AG04450 (cell line): Measurements from ENCODE around the gene CST6. TPM values are rescaled to one million over a fixed set of nuclear protein-coding genes. Genes with fewer than 3 reads are reported as not detected.

ENCODE experiments used
- CTCF ChIA-PET: fragments of 300-600, 350-600 bp; formaldehyde crosslinking; extraction: SDS; loops from one replicate; lab custom pipeline; 2022; ENCODE audit warnings: antibody characterized with exemption, inconsistent platforms; lab: Charles Lee
- POLR2A ChIA-PET: fragments of 350-600 bp; formaldehyde crosslinking; extraction: SDS; loops from one replicate; lab custom pipeline; 2021; ENCODE audit warnings: antibody characterized with exemption, inconsistent platforms; lab: Yijun Ruan, JAX
- DNase-seq: peaks from one replicate; pipeline ENCODE4 v3.0.0-alpha.2; 2011; ENCODE audit warnings: low read depth, low spot score
- H3K27ac ChIP-seq: one replicate; pipeline ENCODE4 v1.5.1; 2012; ENCODE audit warnings: low read depth, low read length, control low read depth
- H3K27me3 ChIP-seq: one replicate; pipeline ENCODE4 v1.6.0; 2012; ENCODE audit warnings: low read length; ENCODE audit not compliant: control insufficient read depth, insufficient read depth
- H3K4me3 ChIP-seq: 2 replicates; pipeline ENCODE4 v1.5.1; 2011; ENCODE audit warnings: mild to moderate bottlenecking, low read depth, low read length, control low read depth
- H3K9me3 ChIP-seq: 2 replicates; pipeline ENCODE4 v1.5.1; 2012; ENCODE audit warnings: low read length; ENCODE audit not compliant: control insufficient read depth, insufficient read depth
- CTCF ChIP-seq: IDR thresholded peaks from 2 replicates; pipeline ENCODE4 v1.5.1; 2011; ENCODE audit warnings: low read depth, low read length, control low read depth, inconsistent platforms
- polyA plus RNA-seq: library from polyadenylated mRNA; depleted of rRNA; stranded (reverse); fragments of >200 nt; gene quantifications from 2 replicates; pipeline ENCODE4 v1.2.3, GENCODE V29; 2011

The CST6 gene
- polyA plus RNA-seq, 1 experiment: 0.69 TPM

- ChIA-PET POLR2A (interaction anchor here (0.6 kb wide), 1 partner anchor 246 kb away, joined by 4 read pairs; no protein-coding TSS in a partner anchor), CTCF (interaction anchor here (0.9 kb wide), 1 partner anchor 17 kb away, joined by 3 read pairs; no protein-coding TSS in a partner anchor)
- TF ChIP-seq CTCF: no peak
These were observed 5.5 kb upstream of the CST6 start for GRCh38 chr11:66006134-66006890.

GRCh38 chr11:66006891-66007176 is 5.0 kb upstream of the CST6 start:
- Histone ChIP-seq H3K9me3 (no peaks in the 10 kb centered on the region; the same call in 1 of the 2 replicates), H3K4me3 (no peak overlapping the region), H3K27me3 (no peaks in the 10 kb centered on the region), H3K27ac (no peak overlapping the region)
- DNase-seq: no peak
- ChIA-PET POLR2A (interaction anchor here (0.6 kb wide), 1 partner anchor 246 kb away, joined by 4 read pairs; no protein-coding TSS in a partner anchor), CTCF (interaction anchor here (0.9 to 1.3 kb wide), 2 partner anchors 16 to 31 kb away, joined by 3 to 7 read pairs; no protein-coding TSS in a partner anchor)
- TF ChIP-seq CTCF: no peak

More at GRCh38 chr11:66006134-66006890, 5.5 kb upstream of the CST6 start:
- no peak overlapping the region for H3K4me3 ChIP-seq
- no peaks in the 10 kb centered on the region for H3K27me3 ChIP-seq
- DNase-seq: no peak
- no peak overlapping the region for H3K27ac ChIP-seq
- no peaks in the 10 kb centered on the region; the same call in 1 of the 2 replicates for H3K9me3 ChIP-seq

- CTCF ChIA-PET: interaction anchor here (0.9 to 1.3 kb wide), 2 partner anchors 15 to 30 kb away, joined by 3 to 7 read pairs; no protein-coding TSS in a partner anchor
- Histone ChIP-seq H3K9me3 (no peaks in the 10 kb centered on the region; the same call in 1 of the 2 replicates), H3K27me3 (peaks cover 1% of the 10 kb centered on the region), H3K27ac (no peak overlapping the region), H3K4me3 (no peak overlapping the region)
- POLR2A ChIA-PET: no interaction called here
- no peak for DNase-seq
- TF ChIP-seq CTCF: no peak
These were observed 4.6 kb upstream of the CST6 start for GRCh38 chr11:66007201-66007634.

- ChIA-PET POLR2A (interaction anchor here (0.6 kb wide), 1 partner anchor 133 kb away, joined by 3 read pairs; no protein-coding TSS in a partner anchor), CTCF (interaction anchor here (1.3 to 2.0 kb wide), 2 partner anchors 14 to 123 kb away, joined by 6 to 7 read pairs; no protein-coding TSS in a partner anchor)
- Histone ChIP-seq H3K27me3 (peaks cover 3% of the 10 kb centered on the region), H3K27ac (no peak overlapping the region), H3K9me3 (no peaks in the 10 kb centered on the region; the same call in 1 of the 2 replicates), H3K4me3 (no peak overlapping the region)
- no peak for DNase-seq
- no peak for TF ChIP-seq CTCF
These were observed 3.7 kb upstream of the CST6 start for GRCh38 chr11:66008095-66008467.
